ENCODE measurements around the gene XCR1.

Gene XCR1

DNA sequence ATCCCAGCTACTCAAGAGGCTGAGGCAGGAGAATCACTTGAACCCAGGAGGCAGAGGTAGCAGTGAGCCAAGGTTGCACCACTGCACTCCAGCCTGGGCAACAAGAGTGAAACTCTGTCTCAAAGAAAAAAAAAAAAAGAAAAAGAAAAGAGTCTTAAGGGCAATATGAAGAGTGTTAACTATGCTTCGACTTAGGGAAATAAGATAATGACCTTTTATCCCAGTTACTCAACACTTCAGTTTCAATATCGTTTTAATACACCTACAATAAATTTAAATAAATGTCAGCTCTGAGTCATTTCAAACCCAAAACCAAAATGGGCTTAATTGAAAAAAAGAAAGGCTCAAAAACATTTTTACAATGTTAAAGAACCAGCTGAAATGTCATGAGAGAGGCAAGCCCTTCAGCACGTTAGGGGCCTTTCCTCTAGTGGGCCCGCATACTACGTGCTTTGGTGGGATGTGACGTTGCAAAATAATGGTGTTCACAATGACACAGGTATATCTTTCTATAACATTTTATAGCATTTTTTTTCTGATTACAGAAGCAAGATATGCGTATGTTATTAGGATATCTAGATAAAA lies 47.0 kb downstream of the XCR1 start:
- Histone ChIP-seq H3K27me3 (ENCODE audit: control insufficient read depth, insufficient read depth, low read length) (no peaks in the 10 kb centered on the region), H3K27ac (ENCODE audit: low read depth, low read length) (no peak overlapping the region), H3K9ac (ENCODE audit: low read length) (no peak overlapping the region), H3K4me1 (ENCODE audit: control insufficient read depth, insufficient read depth, low read length) (no peaks in the 10 kb centered on the region), H3K4me3 (ENCODE audit: low read depth, low read length) (no peak overlapping the region), H3K9me3 (ENCODE audit: control insufficient read depth, insufficient read depth, low read depth, low read length) (no peaks in the 10 kb centered on the region), H3K36me3 (ENCODE audit: control insufficient read depth, insufficient read depth, low read length) (peaks cover 91% of the 10 kb centered on the region)

DNA sequence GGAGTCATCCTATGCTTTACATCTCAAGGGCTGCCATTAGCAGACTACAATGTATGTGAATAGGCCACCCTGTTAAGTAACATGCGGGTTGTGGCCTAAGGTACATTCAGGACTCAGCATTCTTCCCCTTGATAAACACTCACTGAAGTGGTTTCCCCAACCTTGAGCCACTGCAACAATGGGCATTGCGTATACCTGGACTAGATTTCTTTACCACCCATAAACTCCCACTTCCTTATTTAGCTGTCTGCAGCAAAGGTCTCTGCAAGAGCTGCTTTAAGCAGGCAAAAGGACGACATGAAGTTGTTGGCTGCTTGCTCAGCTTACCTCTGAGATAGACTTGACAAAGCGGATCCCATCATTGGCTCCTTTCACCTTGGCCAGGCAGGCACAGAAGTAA lies 47.9 kb downstream of the XCR1 start:
- Histone ChIP-seq H3K27me3 (ENCODE audit: control insufficient read depth, insufficient read depth, low read length) (no peaks in the 10 kb centered on the region), H3K27ac (ENCODE audit: low read depth, low read length) (no peak overlapping the region), H3K4me1 (ENCODE audit: control insufficient read depth, insufficient read depth, low read length) (no peaks in the 10 kb centered on the region), H3K9me3 (ENCODE audit: control insufficient read depth, insufficient read depth, low read depth, low read length) (no peaks in the 10 kb centered on the region), H3K36me3 (ENCODE audit: control insufficient read depth, insufficient read depth, low read length) (peaks cover 94% of the 10 kb centered on the region), H3K9ac (ENCODE audit: low read length) (no peak overlapping the region), H3K4me3 (ENCODE audit: low read depth, low read length) (no peak overlapping the region)

GRCh38 chr3:45978006-45978761 lies 49.1 kb downstream of the XCR1 start:
- Histone ChIP-seq H3K36me3 (ENCODE audit: control insufficient read depth, insufficient read depth, low read length) (peaks cover 93% of the 10 kb centered on the region), H3K27ac (ENCODE audit: low read depth, low read length) (no peak overlapping the region), H3K4me1 (ENCODE audit: control insufficient read depth, insufficient read depth, low read length) (no peaks in the 10 kb centered on the region)

DNA sequence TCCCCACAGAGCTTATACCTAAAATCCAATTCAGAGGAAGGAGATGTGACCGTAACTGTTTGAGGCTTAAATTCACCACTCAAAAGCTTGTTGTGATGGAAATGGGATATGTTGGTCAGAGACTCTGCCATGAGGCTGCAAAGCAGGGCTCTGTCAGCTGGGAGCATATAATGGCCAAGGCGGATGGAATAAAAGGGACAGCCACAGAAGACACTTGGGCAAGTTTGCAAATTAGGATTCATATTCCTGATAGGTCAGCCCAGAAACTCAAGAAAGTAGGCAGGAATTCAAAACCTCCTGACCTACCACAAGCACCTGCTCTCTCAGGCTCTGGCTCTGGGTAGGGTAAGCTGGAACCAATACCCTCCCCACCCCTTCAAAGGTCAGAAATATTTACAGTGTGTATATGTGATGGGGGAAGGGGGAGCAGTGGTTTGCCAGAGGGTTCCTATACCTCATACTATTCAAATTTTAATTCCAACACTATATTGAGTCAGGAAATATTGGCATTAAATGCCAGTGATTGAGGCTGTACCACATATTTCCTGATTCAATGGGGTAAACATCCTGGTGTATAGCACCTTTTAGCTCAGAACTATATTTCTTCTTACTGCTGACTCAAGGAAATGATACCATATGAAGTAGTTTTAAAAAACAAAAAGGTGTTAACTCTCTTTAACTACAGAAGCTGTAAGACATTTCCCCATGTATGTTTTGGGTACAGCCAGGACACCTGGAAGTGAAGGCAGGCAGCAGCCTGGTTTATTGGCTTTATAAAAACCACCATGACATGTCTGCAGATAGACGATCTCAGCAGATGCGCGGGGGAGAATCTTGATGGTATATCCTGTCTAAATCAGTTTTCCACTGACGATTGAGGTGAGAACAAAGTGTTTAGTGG lies 50.8 kb downstream of the XCR1 start:
- Histone ChIP-seq H3K36me3 (ENCODE audit: control insufficient read depth, insufficient read depth, low read length) (peaks cover 86% of the 10 kb centered on the region), H3K27me3 (ENCODE audit: control insufficient read depth, insufficient read depth, low read length) (no peaks in the 10 kb centered on the region), H3K4me3 (ENCODE audit: low read depth, low read length) (no peak overlapping the region), H3K9me3 (ENCODE audit: control insufficient read depth, insufficient read depth, low read depth, low read length) (no peaks in the 10 kb centered on the region), H3K27ac (ENCODE audit: low read depth, low read length) (no peak overlapping the region), H3K9ac (ENCODE audit: low read length) (no peak overlapping the region), H3K4me1 (ENCODE audit: control insufficient read depth, insufficient read depth, low read length) (no peaks in the 10 kb centered on the region)

More at GRCh38 chr3:45978006-45978761, 49.1 kb downstream of the XCR1 start:
- Histone ChIP-seq H3K27me3 (ENCODE audit: control insufficient read depth, insufficient read depth, low read length) (no peaks in the 10 kb centered on the region), H3K4me3 (ENCODE audit: low read depth, low read length) (no peak overlapping the region), H3K9ac (ENCODE audit: low read length) (no peak overlapping the region), H3K9me3 (ENCODE audit: control insufficient read depth, insufficient read depth, low read depth, low read length) (no peaks in the 10 kb centered on the region)

DNA sequence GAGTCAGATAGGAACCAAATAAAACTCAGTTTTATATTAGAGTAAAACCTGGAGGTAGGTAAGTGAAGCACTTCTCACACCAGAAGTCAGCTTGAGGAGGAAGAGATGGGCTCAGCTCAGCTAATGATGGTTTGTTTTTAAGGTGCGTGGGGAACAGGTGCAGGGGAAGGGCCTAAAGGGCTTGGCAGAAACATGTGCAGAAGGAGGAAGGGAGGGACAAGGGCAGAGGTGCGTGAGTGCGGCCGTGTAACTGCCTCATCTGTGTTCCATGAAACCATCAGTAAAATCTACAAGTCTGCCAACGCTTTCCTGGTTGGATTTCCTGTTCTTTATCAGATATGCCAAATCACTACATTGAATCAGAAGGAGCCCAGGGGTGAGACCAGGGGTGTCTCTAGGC lies 51.6 kb downstream of the XCR1 start:
- H3K9ac ChIP-seq (ENCODE audit: low read length) = no peak overlapping the region
- no peak overlapping the region for H3K4me3 ChIP-seq (ENCODE audit: low read depth, low read length)
- H3K36me3 ChIP-seq (ENCODE audit: control insufficient read depth, insufficient read depth, low read length) = peaks cover 83% of the 10 kb centered on the region
- no peaks in the 10 kb centered on the region for H3K4me1 ChIP-seq (ENCODE audit: control insufficient read depth, insufficient read depth, low read length)
- no peaks in the 10 kb centered on the region for H3K27me3 ChIP-seq (ENCODE audit: control insufficient read depth, insufficient read depth, low read length)
- no peak overlapping the region for H3K27ac ChIP-seq (ENCODE audit: low read depth, low read length)
- H3K9me3 ChIP-seq (ENCODE audit: control insufficient read depth, insufficient read depth, low read depth, low read length) = no peaks in the 10 kb centered on the region

DNA sequence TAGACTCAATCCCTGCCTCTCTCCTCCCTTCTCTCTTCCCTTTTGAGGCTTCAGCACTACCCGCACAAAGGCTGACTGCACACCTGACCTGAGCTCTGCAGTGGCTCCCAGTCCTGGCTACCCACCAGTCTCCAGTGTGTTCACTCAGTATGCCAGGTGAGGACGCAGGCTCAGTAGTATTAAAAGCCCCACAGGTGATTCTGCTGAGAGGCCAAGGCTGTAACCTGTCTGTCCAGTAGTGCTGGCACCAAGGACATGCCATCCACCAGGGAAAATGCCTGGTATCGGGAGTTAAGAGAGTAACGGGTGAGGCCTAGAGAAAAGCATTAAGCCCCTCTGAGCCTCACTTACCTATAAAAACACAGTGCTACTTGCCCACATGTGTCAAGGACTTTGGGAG lies 52.6 kb downstream of the XCR1 start:
- peaks cover 85% of the 10 kb centered on the region for H3K36me3 ChIP-seq (ENCODE audit: control insufficient read depth, insufficient read depth, low read length)
- no peak overlapping the region for H3K9ac ChIP-seq (ENCODE audit: low read length)
- H3K9me3 ChIP-seq (ENCODE audit: control insufficient read depth, insufficient read depth, low read depth, low read length) = no peaks in the 10 kb centered on the region
- no peaks in the 10 kb centered on the region for H3K27me3 ChIP-seq (ENCODE audit: control insufficient read depth, insufficient read depth, low read length)
- H3K4me3 ChIP-seq (ENCODE audit: low read depth, low read length) = no peak overlapping the region
- H3K4me1 ChIP-seq (ENCODE audit: control insufficient read depth, insufficient read depth, low read length) = no peaks in the 10 kb centered on the region
- no peak overlapping the region for H3K27ac ChIP-seq (ENCODE audit: low read depth, low read length)

DNA sequence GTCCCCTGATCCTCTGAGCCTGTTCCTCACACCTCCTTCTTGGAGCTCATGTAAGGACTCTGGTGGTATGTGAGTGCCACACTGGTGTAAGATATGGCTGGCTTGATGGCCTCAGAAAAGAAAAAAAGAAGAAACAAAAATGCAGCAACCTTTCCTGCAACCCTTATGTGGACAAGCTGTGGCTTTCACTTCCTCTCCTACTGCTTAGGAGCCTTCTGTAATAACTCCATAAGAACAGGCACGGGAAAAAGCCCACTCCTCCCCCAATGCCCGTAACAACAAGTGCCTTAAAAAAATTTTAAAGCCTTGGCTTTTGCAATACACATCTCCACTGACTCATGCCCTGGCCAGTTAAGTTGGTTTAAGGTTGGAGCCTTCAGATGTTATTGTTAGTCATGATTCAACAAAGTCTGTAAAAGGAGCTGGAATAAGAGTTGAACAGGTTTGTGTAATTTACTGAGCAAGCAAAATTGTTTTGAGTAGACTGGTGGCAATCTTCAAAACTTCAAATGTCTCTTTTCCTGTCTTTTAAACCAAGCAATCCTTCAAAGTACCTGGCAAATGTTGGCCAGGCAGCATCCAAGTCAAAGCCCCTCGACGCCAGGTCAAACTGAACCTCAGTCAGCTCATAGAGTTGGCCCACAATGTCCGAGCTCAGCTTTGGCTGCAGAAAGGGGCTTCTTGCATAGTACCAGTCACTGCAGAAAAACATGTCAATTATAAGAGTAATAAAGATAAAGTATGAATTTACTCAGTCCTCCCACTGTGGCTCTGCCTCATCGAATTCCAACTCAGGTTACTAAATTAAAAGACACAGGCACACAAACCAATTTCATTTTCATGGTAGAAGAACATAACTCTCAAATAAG lies 54.5 kb downstream of the XCR1 start:
- Histone ChIP-seq H3K9me3 (ENCODE audit: control insufficient read depth, insufficient read depth, low read depth, low read length) (no peaks in the 10 kb centered on the region), H3K27me3 (ENCODE audit: control insufficient read depth, insufficient read depth, low read length) (no peaks in the 10 kb centered on the region), H3K27ac (ENCODE audit: low read depth, low read length) (no peak overlapping the region), H3K4me3 (ENCODE audit: low read depth, low read length) (no peak overlapping the region), H3K9ac (ENCODE audit: low read length) (no peak overlapping the region), H3K4me1 (ENCODE audit: control insufficient read depth, insufficient read depth, low read length) (no peaks in the 10 kb centered on the region), H3K36me3 (ENCODE audit: control insufficient read depth, insufficient read depth, low read length) (peaks cover 86% of the 10 kb centered on the region)

DNA sequence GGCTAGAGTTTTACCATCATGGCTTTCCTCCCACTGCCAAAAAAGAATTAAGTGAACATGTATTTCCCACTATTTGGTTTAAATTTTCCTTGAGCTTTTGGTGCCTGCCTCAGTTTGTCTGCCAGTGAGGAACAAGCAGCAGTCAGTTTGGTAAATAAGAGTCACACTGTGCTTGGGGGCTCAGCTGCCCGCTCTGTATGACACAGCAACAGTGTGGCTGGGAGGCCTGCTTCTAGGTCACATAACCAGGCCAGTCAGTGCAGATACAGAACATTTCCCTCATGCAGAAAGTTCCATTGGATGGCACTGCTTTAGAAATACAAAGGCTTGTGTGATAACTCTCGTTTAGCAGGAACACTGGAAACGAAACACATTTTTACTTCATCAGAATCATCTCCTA lies 57.3 kb downstream of the XCR1 start:
- no peak overlapping the region for H3K9ac ChIP-seq (ENCODE audit: low read length)
- H3K36me3 ChIP-seq (ENCODE audit: control insufficient read depth, insufficient read depth, low read length) = peaks cover 89% of the 10 kb centered on the region
- no peak overlapping the region for H3K4me3 ChIP-seq (ENCODE audit: low read depth, low read length)
- H3K27me3 ChIP-seq (ENCODE audit: control insufficient read depth, insufficient read depth, low read length) = no peaks in the 10 kb centered on the region
- H3K27ac ChIP-seq (ENCODE audit: low read depth, low read length) = no peak overlapping the region
- no peaks in the 10 kb centered on the region for H3K9me3 ChIP-seq (ENCODE audit: control insufficient read depth, insufficient read depth, low read depth, low read length)
- no peaks in the 10 kb centered on the region for H3K4me1 ChIP-seq (ENCODE audit: control insufficient read depth, insufficient read depth, low read length)

DNA sequence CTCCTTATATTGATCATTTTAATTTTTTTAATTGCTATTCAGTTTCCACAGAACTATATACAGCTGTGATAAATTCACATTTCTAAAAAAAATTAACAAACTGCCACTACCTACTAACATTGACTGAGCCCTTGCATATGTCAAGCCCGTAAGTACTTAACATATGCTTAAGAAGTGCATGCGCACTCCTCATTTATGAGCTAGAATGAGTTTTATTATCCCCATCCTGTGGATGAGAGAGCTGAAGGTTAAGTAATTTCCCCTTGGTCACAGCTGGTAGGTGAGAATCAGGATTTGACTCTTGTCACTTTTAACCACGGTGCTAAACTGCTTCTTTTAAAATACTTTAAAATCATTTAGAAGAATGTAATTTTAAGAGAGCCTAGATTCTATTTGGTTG lies 58.2 kb downstream of the XCR1 start:
- Histone ChIP-seq H3K4me3 (ENCODE audit: low read depth, low read length) (no peak overlapping the region), H3K9ac (ENCODE audit: low read length) (no peak overlapping the region), H3K36me3 (ENCODE audit: control insufficient read depth, insufficient read depth, low read length) (peaks cover 89% of the 10 kb centered on the region), H3K9me3 (ENCODE audit: control insufficient read depth, insufficient read depth, low read depth, low read length) (no peaks in the 10 kb centered on the region), H3K27ac (ENCODE audit: low read depth, low read length) (no peak overlapping the region), H3K4me1 (ENCODE audit: control insufficient read depth, insufficient read depth, low read length) (no peaks in the 10 kb centered on the region), H3K27me3 (ENCODE audit: control insufficient read depth, insufficient read depth, low read length) (no peaks in the 10 kb centered on the region)

GRCh38 chr3:45968706-45969105 lies 58.6 kb downstream of the XCR1 start:
- no peaks in the 10 kb centered on the region for H3K27me3 ChIP-seq (ENCODE audit: control insufficient read depth, insufficient read depth, low read length)
- no peak overlapping the region for H3K27ac ChIP-seq (ENCODE audit: low read depth, low read length)
- peaks cover 89% of the 10 kb centered on the region for H3K36me3 ChIP-seq (ENCODE audit: control insufficient read depth, insufficient read depth, low read length)
- H3K4me3 ChIP-seq (ENCODE audit: low read depth, low read length) = no peak overlapping the region
- H3K9ac ChIP-seq (ENCODE audit: low read length) = no peak overlapping the region
- no peaks in the 10 kb centered on the region for H3K4me1 ChIP-seq (ENCODE audit: control insufficient read depth, insufficient read depth, low read length)
- H3K9me3 ChIP-seq (ENCODE audit: control insufficient read depth, insufficient read depth, low read depth, low read length) = no peaks in the 10 kb centered on the region

Measured in HUES6 (cell line).